BLaER1 (cell line): ENCODE data around the gene STOX2.

Experiments used
- H3K27ac ChIP-seq: shearing (Covaris generic); formaldehyde crosslinking; 2 replicates; pipeline ENCODE4 v1.8.1; 2022
- H3K27me3 ChIP-seq: shearing (Covaris generic); formaldehyde crosslinking; 2 replicates; pipeline ENCODE4 v1.8.1; 2022
- H3K36me3 ChIP-seq: shearing (Covaris generic); formaldehyde crosslinking; 2 replicates; pipeline ENCODE4 v1.8.1; 2022
- H3K4me1 ChIP-seq: shearing (Covaris generic); formaldehyde crosslinking; 2 replicates; pipeline ENCODE4 v1.8.1; 2022
- H3K4me2 ChIP-seq: shearing (Covaris generic); formaldehyde crosslinking; 2 replicates; pipeline ENCODE4 v1.8.1; 2022
- H3K4me3 ChIP-seq: shearing (Covaris generic); formaldehyde crosslinking; 2 replicates; pipeline ENCODE4 v1.8.1; 2022
- H3K9ac ChIP-seq: shearing (Covaris generic); formaldehyde crosslinking; 2 replicates; pipeline ENCODE4 v1.8.1; 2022
- H3K9me3 ChIP-seq: shearing (Covaris generic); formaldehyde crosslinking; 2 replicates; pipeline ENCODE4 v1.8.1; 2022
- H4K20me1 ChIP-seq: shearing (Covaris generic); formaldehyde crosslinking; 2 replicates; pipeline ENCODE4 v1.8.1; 2022
- Cebpa-rat ChIP-seq: shearing (Covaris generic); IDR thresholded peaks from 2 replicates; pipeline ENCODE4 v1.8.1; 2022

STOX2 gene

GRCh38 chr4:184016759-184017668 is 111.9 kb downstream of the STOX2 start:
- Histone ChIP-seq H3K27me3 (no peaks in the 10 kb centered on the region), H3K4me3 (no peak overlapping the region), H3K9me3 (no peaks in the 10 kb centered on the region), H3K4me2 (no peak overlapping the region), H3K4me1 (no peaks in the 10 kb centered on the region), H3K27ac (no peak overlapping the region), H3K9ac (no peak overlapping the region), H3K36me3 (no peaks in the 10 kb centered on the region), H4K20me1 (no peaks in the 10 kb centered on the region)
- TF ChIP-seq Cebpa-rat: no peak

- Histone ChIP-seq H3K4me2 (no peak overlapping the region), H3K4me3 (no peak overlapping the region), H4K20me1 (no peaks in the 10 kb centered on the region)
Observed at GRCh38 chr4:184019076-184019475, 114.0 kb downstream of the STOX2 start.

DNA sequence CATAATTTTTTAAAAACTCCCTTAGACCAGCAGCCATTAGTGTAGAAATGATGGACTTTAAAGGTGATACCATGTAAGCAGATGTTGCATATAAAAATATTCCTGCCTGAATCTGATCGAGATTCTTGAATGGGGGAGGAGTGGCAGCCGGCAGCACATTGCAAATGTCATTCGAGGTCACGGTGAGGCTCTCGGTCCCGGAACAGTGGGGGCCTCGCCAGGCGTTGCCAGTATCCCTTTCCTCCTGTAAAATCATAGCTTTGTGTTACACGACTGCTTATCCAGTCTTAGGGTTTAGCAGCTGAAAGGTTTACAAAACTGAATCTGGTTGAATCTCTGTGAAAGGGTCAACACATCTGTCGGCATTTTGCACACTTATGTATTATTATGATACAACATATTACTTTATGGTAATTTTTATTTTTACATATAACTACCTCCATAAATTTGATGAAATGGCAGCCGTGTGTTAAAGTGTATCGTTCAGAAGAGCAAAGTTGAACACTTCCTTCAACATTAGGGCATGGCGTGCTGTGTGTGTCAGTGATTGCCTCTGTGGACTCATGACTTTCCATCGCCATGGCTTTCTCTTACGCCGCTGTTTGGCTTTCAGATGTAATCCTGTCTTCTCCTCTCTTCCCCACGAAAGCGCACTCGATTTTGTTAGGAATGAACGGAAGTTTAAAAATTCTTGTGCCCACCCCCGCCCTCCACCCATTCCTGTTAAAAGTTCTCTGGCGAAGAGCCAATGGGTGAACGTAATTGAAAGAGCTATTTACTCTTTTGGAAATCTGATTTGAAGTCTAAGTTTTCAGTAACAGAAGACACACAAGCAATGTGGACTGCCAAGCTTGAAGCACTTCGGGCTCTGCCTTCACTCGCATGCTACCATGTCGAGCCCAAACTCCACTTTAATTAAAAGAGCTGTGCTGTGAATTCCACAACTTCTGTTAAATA is 114.8 kb downstream of the STOX2 start:
- Histone ChIP-seq H3K4me2 (no peak overlapping the region), H4K20me1 (no peaks in the 10 kb centered on the region), H3K4me3 (no peak overlapping the region), H3K9me3 (no peaks in the 10 kb centered on the region), H3K27ac (no peak overlapping the region), H3K4me1 (no peaks in the 10 kb centered on the region), H3K27me3 (no peaks in the 10 kb centered on the region), H3K36me3 (no peaks in the 10 kb centered on the region), H3K9ac (no peak overlapping the region)
- TF ChIP-seq Cebpa-rat: no peak

More at GRCh38 chr4:184019076-184019475, 114.0 kb downstream of the STOX2 start:
- Histone ChIP-seq H3K4me1 (no peaks in the 10 kb centered on the region), H3K27me3 (no peaks in the 10 kb centered on the region), H3K36me3 (no peaks in the 10 kb centered on the region), H3K9ac (no peak overlapping the region), H3K9me3 (no peaks in the 10 kb centered on the region), H3K27ac (no peak overlapping the region)
- TF ChIP-seq Cebpa-rat: no peak

DNA sequence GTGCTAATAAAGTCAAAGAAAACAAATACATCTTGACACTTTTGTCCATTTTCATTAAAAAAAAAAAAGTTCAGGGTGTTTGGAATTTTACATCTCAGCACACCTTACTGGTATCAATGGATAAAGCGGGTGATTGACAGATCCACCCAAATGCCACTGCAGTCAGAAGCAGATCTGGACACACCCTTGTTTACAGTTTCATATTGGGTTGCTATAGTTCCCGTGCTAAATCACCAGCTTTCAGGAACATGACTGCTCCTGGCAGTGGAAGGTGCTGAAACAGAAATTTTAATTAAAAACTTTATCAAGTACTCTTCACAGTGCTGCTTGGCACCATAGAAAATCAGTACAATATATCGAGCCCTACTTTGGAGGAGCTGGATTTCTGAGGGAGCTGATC is 116.3 kb downstream of the STOX2 start:
- Histone ChIP-seq H3K9me3 (no peaks in the 10 kb centered on the region), H3K4me3 (no peak overlapping the region), H4K20me1 (no peaks in the 10 kb centered on the region), H3K27ac (no peak overlapping the region), H3K9ac (no peak overlapping the region), H3K36me3 (no peaks in the 10 kb centered on the region), H3K4me1 (no peaks in the 10 kb centered on the region), H3K27me3 (no peaks in the 10 kb centered on the region), H3K4me2 (no peak overlapping the region)
- TF ChIP-seq Cebpa-rat: no peak

DNA sequence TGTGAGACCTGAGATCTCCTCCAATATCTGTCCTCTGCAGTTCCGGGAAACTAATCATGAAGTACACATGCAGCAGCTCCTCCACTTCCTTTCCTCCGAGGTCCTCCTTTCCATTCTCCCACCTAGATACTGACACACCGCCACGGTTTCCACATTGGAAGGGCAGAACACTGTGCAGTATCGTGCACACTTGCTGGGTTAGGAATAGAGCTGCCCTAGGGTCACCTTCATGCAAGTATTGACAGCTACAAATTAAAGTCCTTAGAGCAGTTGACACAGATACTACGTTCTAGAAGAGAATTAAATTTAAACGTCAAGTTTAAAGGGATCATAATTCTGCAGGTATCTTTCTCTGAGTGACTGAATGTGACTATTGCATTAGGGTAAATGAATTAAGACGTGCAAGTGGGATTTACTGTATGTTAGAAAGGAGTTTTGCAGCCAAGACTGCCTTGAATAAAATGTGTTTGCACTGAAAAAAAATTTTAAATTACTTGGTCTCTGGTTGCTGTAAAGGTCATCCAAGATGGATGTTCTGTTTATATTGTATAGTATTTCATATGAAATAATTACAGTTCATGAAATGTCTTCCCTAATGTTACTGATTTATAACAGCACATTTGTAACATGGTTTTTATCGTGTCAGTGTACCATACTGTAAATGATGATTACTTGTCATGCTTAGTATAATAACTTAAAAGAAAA is 117.7 kb downstream of the STOX2 start:
- H4K20me1 ChIP-seq: no peaks in the 10 kb centered on the region
- no peak overlapping the region for H3K27ac ChIP-seq
- H3K4me1 ChIP-seq: 0 out of 2 replicates have a peak, but pooled peaks cover under 1% of the 10 kb centered on the region
- no peaks in the 10 kb centered on the region for H3K27me3 ChIP-seq
- no peak overlapping the region for H3K4me2 ChIP-seq
- H3K9ac ChIP-seq: no peak overlapping the region
- TF ChIP-seq Cebpa-rat: no peak
- H3K36me3 ChIP-seq: no peaks in the 10 kb centered on the region
- no peaks in the 10 kb centered on the region for H3K9me3 ChIP-seq
- H3K4me3 ChIP-seq: no peak overlapping the region

DNA sequence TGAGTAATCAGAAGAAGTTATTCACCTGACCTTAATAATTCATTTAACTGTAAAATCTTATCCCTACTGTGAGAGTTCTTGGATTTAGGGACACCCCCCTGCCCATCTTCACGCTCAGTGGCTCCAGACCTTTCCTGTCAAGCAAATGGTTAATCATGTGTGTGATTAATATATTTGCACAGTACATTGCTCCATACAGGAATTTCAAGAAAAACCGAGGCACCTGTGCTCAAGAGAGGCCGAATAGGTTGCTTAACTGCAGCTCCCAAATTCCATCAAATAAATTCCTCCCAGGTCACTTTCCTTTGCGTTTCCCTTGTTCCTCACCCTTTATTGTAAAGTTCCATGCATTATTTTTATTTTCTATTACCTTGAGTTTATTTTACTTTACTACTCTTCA is 119.5 kb downstream of the STOX2 start:
- H3K9me3 ChIP-seq: no peaks in the 10 kb centered on the region
- H3K4me1 ChIP-seq: peaks cover 17% of the 10 kb centered on the region
- no peak overlapping the region for H3K4me3 ChIP-seq
- no peaks in the 10 kb centered on the region for H3K36me3 ChIP-seq
- H3K4me2 ChIP-seq: no peak overlapping the region
- no peak overlapping the region for H3K27ac ChIP-seq
- H3K9ac ChIP-seq: no peak overlapping the region
- no peaks in the 10 kb centered on the region for H4K20me1 ChIP-seq
- no peaks in the 10 kb centered on the region for H3K27me3 ChIP-seq
- TF ChIP-seq Cebpa-rat: no peak

DNA sequence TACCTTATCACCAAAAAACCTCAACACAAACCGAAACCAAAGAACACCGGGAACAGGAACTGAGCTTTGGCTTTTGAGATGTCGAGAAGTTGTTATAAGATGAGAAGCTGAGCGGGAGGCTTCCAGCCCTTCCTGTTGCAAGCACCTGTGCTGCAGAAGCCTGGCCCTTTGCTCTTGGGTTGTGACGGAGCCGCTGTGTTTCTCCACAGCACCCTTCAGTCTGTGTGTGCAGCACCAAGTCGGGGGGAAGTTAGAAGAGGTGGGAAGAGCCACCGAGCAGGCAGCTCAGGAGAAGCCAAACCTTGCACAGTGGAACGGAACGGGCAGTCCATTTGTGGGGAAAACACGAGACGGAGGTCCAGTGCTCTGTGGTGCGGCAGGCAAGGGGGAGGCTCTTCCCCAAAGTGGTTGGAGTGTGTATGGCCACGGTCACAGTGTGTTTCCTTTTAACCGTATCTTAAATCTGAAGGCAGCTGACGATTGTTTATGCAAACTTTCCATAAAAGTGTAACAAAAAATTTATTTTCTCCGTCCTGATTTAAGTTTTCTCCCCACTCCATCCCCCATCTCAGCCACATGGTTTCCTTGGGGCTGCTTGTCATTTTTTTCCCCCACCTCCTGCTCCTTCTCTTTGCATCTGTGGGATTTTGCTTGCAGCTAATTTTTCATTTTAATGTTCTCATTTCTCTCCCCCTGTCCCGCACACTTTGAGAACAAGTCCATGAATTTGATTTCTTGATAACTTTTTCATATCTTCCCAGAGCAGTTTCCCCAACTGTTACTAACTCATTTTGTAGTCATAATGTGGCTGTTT is 123.7 kb downstream of the STOX2 start:
- Histone ChIP-seq H4K20me1 (no peaks in the 10 kb centered on the region), H3K27me3 (no peaks in the 10 kb centered on the region), H3K9me3 (no peaks in the 10 kb centered on the region), H3K27ac (no peak overlapping the region), H3K36me3 (no peaks in the 10 kb centered on the region), H3K4me2 (peak overlapping the region; percentile 94), H3K4me1 (peaks cover 17% of the 10 kb centered on the region), H3K9ac (peak overlapping the region; percentile 63), H3K4me3 (peak overlapping the region; percentile 57)
- no peak for TF ChIP-seq Cebpa-rat

GRCh38 chr4:184030036-184030435 is 124.9 kb downstream of the STOX2 start:
- no peaks in the 10 kb centered on the region for H4K20me1 ChIP-seq
- H3K36me3 ChIP-seq: no peaks in the 10 kb centered on the region
- H3K27me3 ChIP-seq: no peaks in the 10 kb centered on the region
- no peak for TF ChIP-seq Cebpa-rat
- H3K9me3 ChIP-seq: no peaks in the 10 kb centered on the region
- H3K27ac ChIP-seq: no peak overlapping the region
- no peak overlapping the region for H3K9ac ChIP-seq
- no peak overlapping the region for H3K4me2 ChIP-seq
- H3K4me3 ChIP-seq: no peak overlapping the region
- H3K4me1 ChIP-seq: peaks cover 17% of the 10 kb centered on the region

DNA sequence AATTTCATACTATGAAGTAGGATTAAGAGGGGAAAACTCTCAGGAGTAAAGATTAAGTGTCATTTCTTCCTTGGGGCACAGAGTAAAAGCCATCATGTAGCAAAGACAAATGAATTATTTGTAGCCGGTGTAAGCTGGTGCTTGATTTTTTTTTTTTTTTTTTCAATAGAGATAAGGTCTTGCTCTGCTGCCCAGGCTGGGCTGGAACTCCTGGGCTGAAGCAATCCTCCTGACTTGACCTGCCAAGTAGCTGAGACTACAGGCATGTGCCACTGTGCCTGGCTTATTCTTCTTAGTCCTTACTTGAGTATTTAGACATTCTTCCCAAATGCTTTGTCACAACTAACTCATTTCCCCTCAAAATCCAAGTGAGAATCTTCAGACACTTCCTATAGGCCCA is 125.7 kb downstream of the STOX2 start:
- Histone ChIP-seq H3K9me3 (no peaks in the 10 kb centered on the region), H3K27ac (no peak overlapping the region), H3K36me3 (no peaks in the 10 kb centered on the region), H3K4me1 (peaks cover 17% of the 10 kb centered on the region), H3K4me2 (no peak overlapping the region), H3K4me3 (no peak overlapping the region), H3K9ac (no peak overlapping the region), H4K20me1 (no peaks in the 10 kb centered on the region), H3K27me3 (no peaks in the 10 kb centered on the region)
- TF ChIP-seq Cebpa-rat: no peak
